NCI-H2227 (cell line): Measurements from ENCODE around the gene IZUMO1.
"Not testable (repeated sequence)": the region's sequence is repeated elsewhere in the genome, so short reads cannot be mapped to it uniquely, and the experiment has no call there.

Experiments used
- DNase-seq: peaks from one replicate; lab custom pipeline; 2025; ENCODE audit not compliant: unreplicated experiment; lab: John Stamatoyannopoulos, UW

Gene IZUMO1

DNA sequence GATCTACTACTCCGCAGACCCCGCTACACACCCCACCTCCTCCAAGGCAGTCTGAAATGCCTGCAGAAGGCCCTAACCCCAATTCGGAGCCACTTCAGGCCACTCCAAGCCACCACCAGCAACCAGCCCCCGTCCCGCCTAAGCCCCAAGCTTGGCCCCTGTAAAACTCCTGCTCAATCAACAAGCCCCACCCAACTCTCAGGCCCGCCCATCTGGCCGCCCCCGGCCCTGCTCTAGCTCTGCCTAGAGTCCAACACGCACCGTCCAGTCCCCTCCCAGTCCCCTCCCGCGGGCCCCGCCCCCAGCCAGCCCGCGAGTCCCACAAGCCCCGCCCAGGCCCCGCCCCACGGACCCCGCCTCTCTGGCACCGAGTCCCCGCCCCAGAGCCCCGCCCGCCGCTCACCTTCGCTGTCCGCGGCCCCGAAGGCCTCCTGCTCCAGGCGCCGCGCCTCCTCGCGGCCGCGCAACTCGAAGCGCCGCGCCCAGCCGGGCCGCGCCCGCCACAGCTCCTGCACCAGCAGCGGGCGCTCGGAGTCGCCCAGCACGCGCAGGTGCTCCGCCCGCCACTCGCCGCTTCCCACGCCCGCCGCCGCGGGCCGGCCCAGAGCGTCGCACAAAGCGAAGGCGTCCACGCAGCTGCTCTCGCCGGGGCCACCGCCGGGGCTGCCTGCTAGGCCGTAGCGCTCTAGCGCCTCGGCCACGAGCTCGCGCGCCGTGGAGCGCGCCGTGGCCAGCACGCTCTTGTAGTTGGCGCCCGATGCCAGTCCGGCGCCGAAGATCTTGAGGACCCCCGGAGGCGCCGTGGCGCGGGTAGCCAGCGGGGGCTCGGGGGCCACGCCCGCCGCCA, 7.9 kb downstream of the IZUMO1 start:
- DNase-seq = peak; percentile 94

- no peak for DNase-seq
These were observed 9.2 kb downstream of the IZUMO1 start for GRCh38 chr19:48737360-48737998.

- DNase-seq = peak; percentile 70
These were observed 11.6 kb downstream of the IZUMO1 start for GRCh38 chr19:48735031-48735615.

DNA sequence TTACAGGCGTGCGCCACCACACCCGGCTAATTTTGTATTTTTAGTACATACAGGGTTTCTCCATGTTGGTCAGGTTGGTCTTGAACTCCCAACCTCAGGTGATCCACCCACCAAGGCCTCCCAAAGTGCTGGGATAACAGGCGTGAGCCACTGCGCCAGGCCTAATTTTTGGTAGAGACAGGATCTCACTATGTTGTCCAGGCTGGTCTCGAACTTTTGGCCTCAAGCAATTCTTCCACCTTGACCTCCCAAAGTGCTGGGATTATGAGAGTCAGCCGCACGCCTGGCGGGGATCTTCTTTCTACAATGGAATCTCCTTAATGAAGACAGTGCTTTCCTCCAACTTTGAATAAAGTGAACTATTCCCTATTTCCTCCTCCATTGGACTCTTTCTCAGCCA, 12.1 kb downstream of the IZUMO1 start:
- DNase-seq = no peak

GRCh38 chr19:48731452-48731851, 15.3 kb downstream of the IZUMO1 start:
- no peak for DNase-seq

- no peak for DNase-seq
These were observed 17.6 kb downstream of the IZUMO1 start for GRCh38 chr19:48728911-48729664.

DNA sequence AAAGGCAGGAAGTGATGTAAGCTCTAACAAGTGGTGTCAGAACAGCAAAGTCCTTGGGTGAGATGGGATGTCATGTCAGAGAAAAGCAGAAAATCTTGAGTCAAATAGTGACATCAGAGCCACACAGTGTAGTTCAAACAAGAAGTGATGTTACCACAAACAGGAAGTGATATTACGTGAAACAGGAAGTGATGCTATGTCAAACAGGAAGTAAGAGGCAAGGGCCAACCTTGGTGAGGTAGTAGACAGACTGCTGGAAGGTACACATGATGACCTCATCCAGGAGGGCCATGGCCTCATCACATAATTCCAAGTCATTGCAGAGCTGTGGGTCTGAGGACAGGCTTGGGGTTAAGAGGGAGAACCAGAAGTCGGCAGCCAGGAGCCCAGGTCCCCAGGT, 20.2 kb downstream of the IZUMO1 start:
- DNase-seq = no peak

GRCh38 chr19:48724796-48725753, 21.6 kb downstream of the IZUMO1 start:
- DNase-seq = peak; percentile 56

DNA sequence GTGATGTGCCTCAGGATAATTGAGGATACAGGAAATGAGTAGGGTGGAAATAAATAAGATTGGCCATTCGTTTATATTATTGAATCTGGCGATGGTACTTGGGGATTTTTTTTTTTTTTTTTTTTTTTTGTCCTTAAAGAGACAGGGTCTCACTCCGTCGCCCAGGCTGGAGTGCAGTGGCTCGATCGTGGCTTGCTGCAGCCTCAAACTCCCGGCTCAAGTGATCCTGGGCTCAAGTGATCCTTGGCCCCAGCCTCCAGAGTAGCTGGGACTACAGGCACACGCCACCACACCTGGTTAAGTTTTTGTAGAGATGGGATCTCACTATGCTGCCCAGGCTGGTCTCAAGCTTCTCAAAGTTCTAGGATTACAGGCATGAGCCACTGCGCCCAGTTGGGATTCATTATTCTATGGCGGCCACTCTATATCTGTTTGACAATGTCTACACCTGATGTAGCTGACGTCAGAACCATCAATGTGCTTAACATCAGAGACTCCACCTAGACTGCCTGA, 24.5 kb downstream of the IZUMO1 start:
- no peak for DNase-seq

- peak; percentile 98 for DNase-seq
These were observed 26.0 kb downstream of the IZUMO1 start for GRCh38 chr19:48720613-48721296.

DNA sequence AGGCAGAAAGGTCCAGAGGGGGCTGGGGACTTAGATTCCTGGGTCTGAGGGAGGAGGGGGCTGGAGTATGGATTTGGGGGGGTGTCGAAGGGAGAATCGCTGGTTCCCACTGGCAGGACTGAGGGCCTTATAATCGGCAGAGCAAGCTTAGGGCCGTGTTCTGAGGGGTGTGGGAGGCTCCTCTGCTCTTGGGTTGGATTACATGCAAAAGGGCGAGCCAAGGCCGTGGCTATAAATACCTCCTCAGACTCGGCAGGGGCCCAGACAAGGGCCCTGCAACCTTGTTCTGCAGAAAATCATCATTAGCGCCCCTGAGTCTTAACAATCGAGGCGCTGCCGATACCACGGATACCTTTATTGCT, 26.5 kb downstream of the IZUMO1 start:
- DNase-seq = no peak

DNA sequence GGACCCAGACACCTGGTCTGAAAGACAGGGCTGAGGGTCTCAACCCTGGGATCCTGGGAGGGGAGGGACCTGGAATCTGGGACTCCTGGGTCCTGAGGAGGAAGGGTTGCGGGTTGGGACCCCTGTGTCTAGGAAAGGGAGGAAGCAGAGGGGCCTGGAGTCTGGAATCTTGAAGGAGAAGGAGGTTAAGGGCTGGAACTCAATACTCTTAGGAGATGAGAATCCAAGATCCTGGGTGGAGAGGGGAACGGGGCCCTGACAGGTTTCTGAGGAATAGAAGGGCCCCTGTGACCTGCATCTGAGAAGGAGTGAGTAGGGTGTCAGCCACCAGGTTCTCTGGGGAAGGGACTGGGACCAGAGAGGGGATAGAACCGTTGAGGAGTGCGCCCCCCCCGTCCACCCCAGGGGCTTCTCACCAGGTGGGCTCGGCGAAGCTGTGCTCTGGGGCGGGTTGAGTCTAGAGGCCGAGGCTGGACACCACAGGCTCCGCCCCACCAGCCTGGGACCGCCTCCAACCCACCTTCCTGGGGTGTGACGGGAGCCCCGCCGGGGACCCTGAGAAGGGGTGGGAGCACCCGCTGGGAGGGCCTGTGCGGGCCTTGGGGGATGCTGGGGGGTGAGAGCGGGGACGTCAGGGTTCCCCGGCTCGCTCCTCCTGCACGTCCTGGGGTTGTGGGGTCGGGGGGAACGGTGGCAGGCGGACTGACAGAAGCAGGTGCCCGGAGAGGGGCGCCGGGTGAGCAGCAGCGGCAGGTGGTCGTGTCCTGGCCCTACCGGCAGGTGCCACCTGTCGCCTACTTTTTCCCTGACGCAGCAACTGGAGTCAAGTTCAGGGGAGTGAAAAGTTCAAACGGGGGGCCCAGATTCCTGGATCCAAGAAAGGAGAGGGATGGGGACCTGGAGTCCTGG, 27.2 kb downstream of the IZUMO1 start, which contains the start of gene MAMSTR:
TSS of gene MAMSTR (minus strand) at position 463 of the 909 bp plus-strand sequence. CDS start 694 bp downstream, outside the sequence.
- DNase-seq = no peak

GRCh38 chr19:48718711-48719231, 27.9 kb downstream of the IZUMO1 start:
- no peak for DNase-seq

DNA sequence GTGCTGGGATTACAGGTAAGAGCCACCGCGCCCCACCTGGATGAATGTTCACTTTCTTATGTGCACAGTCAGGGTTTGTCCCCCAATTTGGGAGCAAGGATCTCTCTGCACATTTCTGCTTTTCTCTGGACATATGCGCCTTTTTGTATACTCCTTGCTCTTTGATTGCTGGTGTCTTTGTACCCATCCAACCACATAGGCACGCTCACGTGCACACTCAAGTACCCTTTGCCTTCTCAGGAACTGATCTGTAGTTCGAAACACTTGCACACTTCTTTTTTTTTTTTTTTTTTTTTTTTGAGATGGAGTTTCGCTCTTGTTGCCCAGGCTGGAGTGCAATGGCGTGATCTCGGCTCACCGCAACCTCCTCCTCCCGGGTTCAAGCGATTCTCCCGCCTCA, 28.6 kb downstream of the IZUMO1 start:
- DNase-seq = not testable (repeated sequence)

DNA sequence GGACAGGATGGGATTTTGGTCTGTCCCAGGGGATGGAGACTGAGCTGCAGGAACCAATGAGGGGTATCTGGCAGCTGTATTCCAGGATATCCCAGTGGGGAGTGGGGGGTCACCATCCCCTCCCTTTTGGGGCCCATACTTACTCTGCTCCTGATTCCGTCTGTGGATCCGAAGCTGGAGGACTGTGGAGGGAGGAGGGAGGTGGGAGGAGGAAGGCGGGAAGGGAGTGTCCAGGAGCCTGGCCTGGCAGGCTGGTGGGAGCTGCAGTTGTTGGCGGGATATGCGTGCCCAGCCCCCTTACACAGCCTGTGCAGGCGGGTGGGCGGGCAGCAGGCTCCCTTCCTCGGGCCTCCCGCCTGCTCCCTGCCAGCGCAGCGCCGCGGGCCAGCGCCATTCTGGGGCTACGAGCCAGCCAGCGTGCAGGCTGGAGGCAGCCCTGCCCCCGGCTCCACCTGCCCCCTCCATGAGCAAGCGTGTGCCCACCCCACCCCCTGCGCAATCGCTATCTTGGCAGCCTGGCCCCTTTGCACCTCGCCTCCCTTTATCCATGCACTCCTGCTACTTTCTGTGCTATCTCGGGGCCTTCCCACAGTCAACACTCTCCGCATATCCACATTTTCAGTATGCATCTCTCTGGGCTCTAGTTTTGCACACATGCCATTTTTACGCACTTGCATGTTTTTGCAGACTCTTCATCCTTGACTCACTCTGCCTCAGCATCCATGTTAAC, 30.0 kb downstream of the IZUMO1 start:
- DNase-seq = peak; percentile 84

DNA sequence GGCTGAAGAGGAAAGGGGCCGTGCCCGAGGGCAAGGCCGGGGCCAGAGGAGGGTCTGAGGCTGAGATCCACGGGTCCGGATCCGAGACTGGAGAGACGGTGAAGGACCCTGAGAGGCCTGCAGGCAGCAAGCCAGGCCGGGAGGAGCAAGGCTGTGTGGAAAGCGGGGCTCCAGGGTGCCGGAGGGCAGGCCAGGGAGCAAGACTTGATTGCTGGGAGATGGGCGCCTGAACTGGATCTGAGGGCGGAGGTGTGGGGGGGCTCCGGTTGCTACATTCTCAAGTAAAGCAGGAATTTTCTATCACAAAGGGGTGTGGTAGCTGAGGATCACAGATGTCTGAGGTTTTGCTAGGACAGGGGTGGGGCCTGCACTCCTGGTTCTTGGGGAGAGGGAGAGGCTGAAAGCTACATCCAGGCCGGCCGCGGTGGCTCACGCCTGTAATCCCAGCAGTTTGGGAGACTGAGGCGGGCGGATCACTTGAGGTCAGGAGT, 31.0 kb downstream of the IZUMO1 start:
- DNase-seq = peak; percentile 27
